ENCODE results near the gene GGN. TPM values are rescaled to one million over a fixed set of nuclear protein-coding genes. Genes with fewer than 3 reads are reported as not detected.

GGN gene
- total RNA-seq, 1 donor from 2014 or later = 1.2 TPM

- ChIA-PET CTCF (interaction anchor here (3.4 kb wide), 1 partner anchor 37 kb away, joined by 16 read pairs; the partner anchor contains the start of gene PSMD8), POLR2A (interaction anchor here (0.6 to 2.8 kb wide), 4 partner anchors 19 to 84 kb away, joined by 3 to 82 read pairs (median 6); partner anchors contain the start of gene PSMD8)
- peaks cover 8% of the 10 kb centered on the region for H3K4me1 Mint-ChIP-seq
- no peak for TF ChIP-seq CTCF (IDR thresholded peaks at IDR 0.05)
- H3K36me3 Mint-ChIP-seq (ENCODE audit: low read depth) = peaks cover 17% of the 10 kb centered on the region
- H3K27ac Mint-ChIP-seq = peak overlapping the region; percentile 97
- no peak for DNase-seq
- H3K27me3 Mint-ChIP-seq = no peaks in the 10 kb centered on the region
- H3K4me3 Mint-ChIP-seq = peak overlapping the region; percentile 91
- H3K9me3 Mint-ChIP-seq = no peaks in the 10 kb centered on the region
- intact Hi-C loops (cut with micrococcal nuclease) = loop anchor here (1.0 to 5.0 kb wide), 2 partner anchors 24 to 290 kb away; no protein-coding TSS in a partner anchor
- no peak for ATAC-seq (ENCODE audit: low read depth)
Observed at GRCh38 chr19:38337360-38337653, 50.5 kb downstream of the GGN start.

GRCh38 chr19:38336638-38337359, 51.0 kb downstream of the GGN start:
- H3K27ac Mint-ChIP-seq = peak overlapping the region; percentile 97
- intact Hi-C loops (cut with micrococcal nuclease) = loop anchor here (1.0 to 5.0 kb wide), 6 partner anchors 25 to 594 kb away; partner anchors contain the start of genes EIF3K, FAM98C, GGN and MRPS12
- peak; percentile 71 for ATAC-seq (ENCODE audit: low read depth)
- peaks cover 17% of the 10 kb centered on the region for H3K36me3 Mint-ChIP-seq (ENCODE audit: low read depth)
- CTCF ChIA-PET = interaction anchor here (0.9 to 3.4 kb wide), 4 partner anchors 37 to 93 kb away, joined by 4 to 16 read pairs (median 8); partner anchors contain the start of genes GGN and PSMD8
- no peak for TF ChIP-seq CTCF (IDR thresholded peaks at IDR 0.05)
- H3K4me3 Mint-ChIP-seq = peak overlapping the region; percentile 91
- peaks cover 8% of the 10 kb centered on the region for H3K4me1 Mint-ChIP-seq
- H3K27me3 Mint-ChIP-seq = no peaks in the 10 kb centered on the region
- peak; percentile 88 for DNase-seq
- POLR2A ChIA-PET = interaction anchor here (0.6 to 2.8 kb wide), 8 partner anchors 20 to 423 kb away, joined by 3 to 82 read pairs (median 3); partner anchors contain the start of genes PSMD8 and SPINT2
- H3K9me3 Mint-ChIP-seq = no peaks in the 10 kb centered on the region

- POLR2A ChIA-PET = interaction anchor here (0.7 to 2.8 kb wide), 14 partner anchors 26 to 1068 kb away, joined by 3 to 82 read pairs (median 7); partner anchors contain the start of genes FAM98C, GGN, PSMD8 and SPINT2
- TF ChIP-seq CTCF (IDR thresholded peaks at IDR 0.05) = no peak
- Mint-ChIP-seq H3K4me3 (peak overlapping the region; percentile 91), H3K9me3 (no peaks in the 10 kb centered on the region), H3K27ac (peak overlapping the region; percentile 97), H3K4me1 (peaks cover 8% of the 10 kb centered on the region), H3K27me3 (no peaks in the 10 kb centered on the region), H3K36me3 (ENCODE audit: low read depth) (peaks cover 17% of the 10 kb centered on the region)
- ATAC-seq (ENCODE audit: low read depth) = peak; percentile 64
- peak; percentile 91 for DNase-seq
- intact Hi-C loops (cut with micrococcal nuclease) = loop anchor here (1.0 to 5.0 kb wide), 15 partner anchors 20 to 594 kb away; partner anchors contain the start of genes EIF3K, FAM98C, GGN and MRPS12
- CTCF ChIA-PET = interaction anchor here (0.7 to 3.4 kb wide), 10 partner anchors 38 to 542 kb away, joined by 3 to 16 read pairs (median 7); partner anchors contain the start of genes EIF3K, GGN, PSMD8 and RINL
Observed at GRCh38 chr19:38335949-38336637, 51.7 kb downstream of the GGN start.

Other genes with a start within 250 kb of the GGN start
- not detected in 2 replicates for gene DPF1, start 163.8 kb downstream of the GGN start, total RNA-seq
- 17.2 and 17.4 TPM in 2 replicates for gene PPP1R14A, start 131.7 kb downstream of the GGN start, total RNA-seq
- gene SPINT2, start 123.5 kb downstream of the GGN start, total RNA-seq = 70.3 and 73.4 TPM in 2 replicates
- gene C19orf33, start 83.8 kb downstream of the GGN start, total RNA-seq = 0.58 TPM in 1 of 2 replicates, not detected in the other
- 28.7 and 30.1 TPM in 2 replicates for gene YIF1B, start 72.1 kb downstream of the GGN start, total RNA-seq
- gene KCNK6, start 68.2 kb downstream of the GGN start, total RNA-seq = 3.2 and 4.7 TPM in 2 replicates
- 11.8 and 22.8 TPM in 2 replicates for gene CATSPERG, start 52.2 kb downstream of the GGN start, total RNA-seq
- 134 and 138 TPM in 2 replicates for gene PSMD8, start 13.5 kb downstream of the GGN start, total RNA-seq
- 0.44 and 2.4 TPM in 2 replicates for gene SPRED3, start 663 bp upstream of the GGN start, total RNA-seq
- gene FAM98C, start 15.1 kb upstream of the GGN start, total RNA-seq = 38.3 and 40.0 TPM in 2 replicates
- gene RASGRP4, start 38.2 kb upstream of the GGN start, total RNA-seq = 3.2 and 3.6 TPM in 2 replicates
- gene RYR1, start 45.7 kb upstream of the GGN start, total RNA-seq = 4.1 and 5.1 TPM in 2 replicates
- gene MAP4K1, start 229.9 kb upstream of the GGN start, total RNA-seq = 379 and 388 TPM in 2 replicates
- 344 and 385 TPM in 2 replicates for gene EIF3K, start 231.2 kb upstream of the GGN start, total RNA-seq